Liver (tissue), 9 donors: ENCODE results near the gene PDCD7. TPM values are rescaled to one million over a fixed set of nuclear protein-coding genes. Genes with fewer than 3 reads are reported as not detected.

Source experiments
- DNase-seq: peaks from one replicate; pipeline ENCODE4 v3.0.0-alpha.2; 2017; ENCODE audit warnings: low spot score
- H3K27ac ChIP-seq, 2 donors: one replicate each; pipeline ENCODE4 v1.7.0; 2013; ENCODE audit warnings: inconsistent platforms in 2 of 2, low read length in 2 of 2, control low read depth in 1 of 2, low read depth in 1 of 2, mild to moderate bottlenecking in 1 of 2
- H3K27me3 ChIP-seq, 4 donors: one replicate each; pipeline versions ENCODE4 v1.6.1 to v1.7.0; 2013; ENCODE audit warnings: low read length in 3 of 4, inconsistent platforms in 1 of 4, mild to moderate bottlenecking in 1 of 4, moderate library complexity in 1 of 4; ENCODE audit not compliant: control insufficient read depth in 4 of 4, insufficient read depth in 4 of 4
- H3K36me3 ChIP-seq, 4 donors: one replicate each; pipeline versions ENCODE4 v1.6.1 to v1.7.0; 2013; ENCODE audit warnings: low read length in 3 of 4, mild to moderate bottlenecking in 3 of 4, low read depth in 1 of 4, moderate library complexity in 1 of 4; ENCODE audit not compliant: control insufficient read depth in 4 of 4, insufficient read depth in 3 of 4
- H3K4me1 ChIP-seq, 4 donors: one replicate each; pipeline versions ENCODE4 v1.6.1 to v1.7.0; 2013; ENCODE audit warnings: low read length in 3 of 4, mild to moderate bottlenecking in 3 of 4, moderate library complexity in 1 of 4; ENCODE audit not compliant: control insufficient read depth in 4 of 4, insufficient read depth in 4 of 4
- H3K4me3 ChIP-seq, 3 donors: one replicate each; pipeline versions ENCODE4 v1.6.1 to v1.7.0; 2013; ENCODE audit warnings: low read length in 3 of 3, control low read depth in 1 of 3, low read depth in 1 of 3, mild to moderate bottlenecking in 1 of 3
- H3K9ac ChIP-seq, 2 donors: one replicate each; pipeline ENCODE4 v1.7.0; 2013; ENCODE audit warnings: low read length in 2 of 2, mild to moderate bottlenecking in 2 of 2, moderate library complexity in 2 of 2, control low read depth in 1 of 2, low read depth in 1 of 2
- H3K9me3 ChIP-seq, 4 donors: one replicate each; pipeline versions ENCODE4 v1.6.1 to v1.7.0; 2013; ENCODE audit warnings: low read length in 3 of 4; ENCODE audit not compliant: control insufficient read depth in 4 of 4
- FOXA2 ChIP-seq: IDR thresholded peaks from 2 replicates; pipeline ENCODE4 v1.6.1; 2016; ENCODE audit warnings: antibody characterized with exemption
- GABPA ChIP-seq, 2 donors: IDR thresholded peaks in 1 of 2; conservative IDR thresholded peaks in 1 of 2; 2 replicates each; pipeline ENCODE4 v1.6.1; 2016; ENCODE audit warnings: antibody characterized with exemption in 2 of 2, mild to moderate bottlenecking in 1 of 2, moderate library complexity in 1 of 2
- HNF4G ChIP-seq: IDR thresholded peaks from 2 replicates; pipeline ENCODE4 v1.6.1; 2016; ENCODE audit warnings: antibody characterized with exemption
- NR2F2 ChIP-seq: IDR thresholded peaks from 2 replicates; pipeline ENCODE4 v1.6.1; 2016; ENCODE audit warnings: antibody characterized with exemption
- RXRA ChIP-seq, 2 donors: IDR thresholded peaks; 2 replicates each; pipeline ENCODE4 v1.6.1; 2017 to 2018; ENCODE audit warnings: antibody characterized with exemption in 2 of 2, mild to moderate bottlenecking in 1 of 2
- TAF1 ChIP-seq: conservative IDR thresholded peaks from 2 replicates; pipeline ENCODE4 v1.6.1; 2016; ENCODE audit warnings: antibody characterized with exemption, mild to moderate bottlenecking
- WGBS: extraction: QIAGEN DNeasy Blood & Tissue Kit; methylation state at CpG from one replicate; pipeline ENCODE4 v1.1.7; 2013; 5-methylcytosine and 5-hydroxymethylcytosine counted together
- polyA plus RNA-seq, 2 donors: library from polyadenylated mRNA; stranded (reverse) in 1 of 2; unstranded in 1 of 2; fragments of 200-250 nt in 1 of 2; fragments of >200 nt in 1 of 2; fragmentation: Nextera tagmentation in 1 of 2; extraction: Ambion mirVana in 1 of 2; gene quantifications; one replicate each; pipeline versions ENCODE4 v1.2.1 to v1.2.3, GENCODE V29; 2013 to 2015
- total RNA-seq, 2 donors: library from RNA; depleted of rRNA; stranded (reverse); fragments of >200 nt; gene quantifications; one replicate each; pipeline ENCODE4 v1.2.3, GENCODE V29; 2014
- TF ChIP-seq, protein P1 (sequence below): IDR thresholded peaks from 2 replicates; pipeline ENCODE4 v1.6.1; 2016; ENCODE audit warnings: antibody characterized with exemption
- TF ChIP-seq, protein P2 (sequence below): IDR thresholded peaks from 2 replicates; pipeline ENCODE4 v1.6.1; 2016; ENCODE audit warnings: antibody characterized with exemption
- TF ChIP-seq, protein P3 (sequence below): fragments of 150-350 bp; IDR thresholded peaks from 2 replicates; pipeline ENCODE4 v1.5.1; 2017; ENCODE audit warnings: improper control_type of control experiment, low read depth, low read length; ENCODE audit not compliant: missing input control
- TF ChIP-seq, protein P4 (sequence below): IDR thresholded peaks from 2 replicates; pipeline ENCODE4 v1.6.1; 2016; ENCODE audit warnings: antibody characterized with exemption
- donor health status: healthy.
- donor health status: healthy.
- donor health status: healthy.
- donor health status: healthy.
- donor health status: healthy.

Gene PDCD7
- total and polyA plus RNA-seq, 4 donors, result 3.0 to 9.5 (median 6.7) TPM

DNA sequence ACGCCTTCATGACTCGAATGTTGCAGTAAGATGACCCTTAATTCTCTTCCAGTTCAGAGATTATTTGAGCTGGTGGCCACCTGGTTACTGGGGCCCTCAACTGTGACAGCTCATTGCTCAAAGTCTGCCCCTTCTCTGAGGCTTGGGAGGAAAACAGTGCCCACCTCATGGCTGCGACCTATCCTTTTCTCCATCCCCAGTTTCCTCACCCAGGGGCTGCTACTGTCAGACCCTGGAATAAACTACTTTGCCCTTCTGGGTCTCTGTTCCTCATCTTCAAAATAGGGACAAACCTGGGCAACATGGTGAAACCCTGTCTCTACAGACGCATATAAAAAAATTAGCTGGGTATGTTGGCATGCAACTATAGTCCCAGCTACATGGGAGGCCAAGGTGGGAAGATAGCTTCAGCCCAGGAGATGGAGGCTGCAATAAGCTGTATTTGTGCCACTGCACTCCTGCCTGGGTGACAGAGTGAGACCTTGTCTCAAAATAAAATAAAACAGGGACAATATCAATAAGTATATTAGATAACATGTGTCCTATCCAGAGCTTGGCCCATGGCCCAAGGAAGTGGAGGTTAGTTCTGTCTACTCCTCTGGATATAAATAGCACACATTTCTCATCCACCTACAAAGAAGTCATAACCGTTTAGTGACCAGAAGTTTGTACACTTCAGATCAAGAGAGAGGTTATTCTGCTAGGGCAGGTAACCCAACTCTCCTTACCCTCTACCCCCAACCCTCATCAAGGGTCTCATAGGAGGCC lies 63.6 kb downstream of the PDCD7 start:
- no peak for DNase-seq
- Histone ChIP-seq H3K27me3 (no peaks in the 10 kb centered on the region), H3K4me1 (peaks cover 0 to 2% (median 0%) of the 10 kb centered on the region in 4 donors), H3K9me3 (no peaks in the 10 kb centered on the region), H3K4me3 (no peak overlapping the region), H3K36me3 (no peaks in the 10 kb centered on the region), H3K9ac (no peak overlapping the region), H3K27ac (no peak overlapping the region)
- TF ChIP-seq HNF4G (no peak), TAF1 (no peak), NR2F2 (no peak), GABPA (IDR thresholded peaks at IDR 0.05 in 1 of 2, conservative IDR thresholded peaks at IDR 0.05 in 1 of 2) (no peak), FOXA2 (no peak)
- TF ChIP-seq, protein P1, sequence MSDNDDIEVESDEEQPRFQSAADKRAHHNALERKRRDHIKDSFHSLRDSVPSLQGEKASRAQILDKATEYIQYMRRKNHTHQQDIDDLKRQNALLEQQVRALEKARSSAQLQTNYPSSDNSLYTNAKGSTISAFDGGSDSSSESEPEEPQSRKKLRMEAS, result no peak
- TF ChIP-seq, protein P2, sequence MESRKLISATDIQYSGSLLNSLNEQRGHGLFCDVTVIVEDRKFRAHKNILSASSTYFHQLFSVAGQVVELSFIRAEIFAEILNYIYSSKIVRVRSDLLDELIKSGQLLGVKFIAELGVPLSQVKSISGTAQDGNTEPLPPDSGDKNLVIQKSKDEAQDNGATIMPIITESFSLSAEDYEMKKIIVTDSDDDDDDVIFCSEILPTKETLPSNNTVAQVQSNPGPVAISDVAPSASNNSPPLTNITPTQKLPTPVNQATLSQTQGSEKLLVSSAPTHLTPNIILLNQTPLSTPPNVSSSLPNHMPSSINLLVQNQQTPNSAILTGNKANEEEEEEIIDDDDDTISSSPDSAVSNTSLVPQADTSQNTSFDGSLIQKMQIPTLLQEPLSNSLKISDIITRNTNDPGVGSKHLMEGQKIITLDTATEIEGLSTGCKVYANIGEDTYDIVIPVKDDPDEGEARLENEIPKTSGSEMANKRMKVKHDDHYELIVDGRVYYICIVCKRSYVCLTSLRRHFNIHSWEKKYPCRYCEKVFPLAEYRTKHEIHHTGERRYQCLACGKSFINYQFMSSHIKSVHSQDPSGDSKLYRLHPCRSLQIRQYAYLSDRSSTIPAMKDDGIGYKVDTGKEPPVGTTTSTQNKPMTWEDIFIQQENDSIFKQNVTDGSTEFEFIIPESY, result no peak
- TF ChIP-seq, protein P3, sequence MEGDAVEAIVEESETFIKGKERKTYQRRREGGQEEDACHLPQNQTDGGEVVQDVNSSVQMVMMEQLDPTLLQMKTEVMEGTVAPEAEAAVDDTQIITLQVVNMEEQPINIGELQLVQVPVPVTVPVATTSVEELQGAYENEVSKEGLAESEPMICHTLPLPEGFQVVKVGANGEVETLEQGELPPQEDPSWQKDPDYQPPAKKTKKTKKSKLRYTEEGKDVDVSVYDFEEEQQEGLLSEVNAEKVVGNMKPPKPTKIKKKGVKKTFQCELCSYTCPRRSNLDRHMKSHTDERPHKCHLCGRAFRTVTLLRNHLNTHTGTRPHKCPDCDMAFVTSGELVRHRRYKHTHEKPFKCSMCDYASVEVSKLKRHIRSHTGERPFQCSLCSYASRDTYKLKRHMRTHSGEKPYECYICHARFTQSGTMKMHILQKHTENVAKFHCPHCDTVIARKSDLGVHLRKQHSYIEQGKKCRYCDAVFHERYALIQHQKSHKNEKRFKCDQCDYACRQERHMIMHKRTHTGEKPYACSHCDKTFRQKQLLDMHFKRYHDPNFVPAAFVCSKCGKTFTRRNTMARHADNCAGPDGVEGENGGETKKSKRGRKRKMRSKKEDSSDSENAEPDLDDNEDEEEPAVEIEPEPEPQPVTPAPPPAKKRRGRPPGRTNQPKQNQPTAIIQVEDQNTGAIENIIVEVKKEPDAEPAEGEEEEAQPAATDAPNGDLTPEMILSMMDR, result no peak
- TF ChIP-seq, protein P4, sequence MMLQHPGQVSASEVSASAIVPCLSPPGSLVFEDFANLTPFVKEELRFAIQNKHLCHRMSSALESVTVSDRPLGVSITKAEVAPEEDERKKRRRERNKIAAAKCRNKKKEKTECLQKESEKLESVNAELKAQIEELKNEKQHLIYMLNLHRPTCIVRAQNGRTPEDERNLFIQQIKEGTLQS, result no peak
- WGBS, result 86% methylated on average over 5 of the region's 5 CpGs

DNA sequence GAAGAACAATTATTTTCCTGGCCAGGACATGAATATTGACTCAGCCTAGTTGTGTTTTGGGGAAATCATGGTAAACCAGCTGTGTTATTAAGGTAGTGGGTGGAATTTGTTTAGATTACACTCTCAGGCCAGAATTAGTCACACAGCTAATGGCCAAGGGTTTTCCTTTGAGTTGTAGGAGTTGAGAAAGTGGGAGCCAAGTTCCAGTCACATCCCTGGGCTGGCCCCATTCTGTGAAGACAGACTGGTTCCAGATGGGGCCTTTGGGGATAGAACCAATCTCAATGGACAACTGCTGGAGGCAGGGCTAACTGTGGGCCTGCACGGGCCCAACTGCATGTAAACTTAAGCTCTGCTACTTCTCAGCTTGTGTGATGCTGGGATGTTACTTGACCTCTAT lies 64.4 kb downstream of the PDCD7 start:
- Histone ChIP-seq H3K36me3 (no peaks in the 10 kb centered on the region), H3K9me3 (no peaks in the 10 kb centered on the region), H3K4me1 (peaks cover 0 to 2% (median 0%) of the 10 kb centered on the region in 4 donors), H3K27me3 (no peaks in the 10 kb centered on the region), H3K9ac (no peak overlapping the region), H3K27ac (no peak overlapping the region), H3K4me3 (no peak overlapping the region)
- DNase-seq, result no peak
- TF ChIP-seq GABPA (IDR thresholded peaks at IDR 0.05 in 1 of 2, conservative IDR thresholded peaks at IDR 0.05 in 1 of 2), result no peak
- peak; percentile 45 for TF ChIP-seq NR2F2
- whole genome bisulfite sequencing, result 88% methylated on average over 1 of the region's 1 CpG

DNA sequence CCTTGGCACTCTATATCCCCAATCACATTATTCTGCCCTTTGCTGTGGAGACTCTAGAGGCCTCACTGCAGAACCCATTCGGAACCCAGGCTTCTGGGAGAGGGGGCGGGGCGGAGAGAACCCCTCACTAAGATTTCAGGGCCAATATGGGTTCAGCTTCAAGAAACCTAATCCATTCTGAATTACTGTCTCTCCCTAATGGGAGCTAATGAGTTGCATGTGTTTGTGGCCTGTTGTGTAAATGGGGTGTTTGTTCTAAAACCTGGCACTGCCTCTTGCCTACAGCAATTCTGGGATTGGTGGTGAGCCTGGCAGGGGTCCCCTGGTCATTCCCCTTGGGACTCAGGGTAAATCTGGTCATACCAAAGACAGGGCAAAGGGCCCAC lies 65.2 kb downstream of the PDCD7 start:
- no peaks in the 10 kb centered on the region for H3K27me3 ChIP-seq
- H3K9ac ChIP-seq, result no peak overlapping the region
- WGBS, result 94% methylated on average over 3 of the region's 3 CpGs
- no peaks in the 10 kb centered on the region for H3K9me3 ChIP-seq
- TF ChIP-seq RXRA (IDR thresholded peaks at IDR 0.05) (no peak), GABPA (IDR thresholded peaks at IDR 0.05 in 1 of 2, conservative IDR thresholded peaks at IDR 0.05 in 1 of 2) (no peak)
- TF ChIP-seq, protein P1, result no peak
- no peaks in the 10 kb centered on the region for H3K36me3 ChIP-seq
- H3K4me1 ChIP-seq, result peaks cover 0 to 2% (median 0%) of the 10 kb centered on the region in 4 donors
- no peak overlapping the region for H3K4me3 ChIP-seq
- no peak overlapping the region for H3K27ac ChIP-seq
- DNase-seq, result no peak
